Left colon (tissue), 2 donors: Measurements from ENCODE around the gene TRPV4. TPM values are rescaled to one million over a fixed set of nuclear protein-coding genes. Genes with fewer than 3 reads are reported as not detected.

Experiments used
- ATAC-seq: fragments of 200-7000 bp; cut with Tn5 transposase; one replicate; pipeline ENCODE4 v1.9.1; 2020; ENCODE audit warnings: mild to moderate bottlenecking, moderate library complexity
- DNase-seq, 2 donors: peaks; one replicate each; pipeline ENCODE4 v3.0.0-alpha.2; 2020
- intact Hi-C, 2 donors: fragments of 100-400 bp; cut with DNase I in 1 of 2; cut with micrococcal nuclease in 1 of 2; formaldehyde crosslinking; loops; one replicate each; pipeline versions ENCODE4 v1.11.2 to v1.14.0; 2022; cut with DNase I, micrococcal nuclease
- total RNA-seq, 2 donors: library from RNA; stranded (reverse); fragmentation: NEBNext Ultra II Directional; extraction: Animal tissue kit (Norgen Biotek cat#: 25700); gene quantifications; one replicate each; pipeline ENCODE4 v1.2.1, GENCODE V29; 2021
- donor health status: DM: no; HTN: no; CAD: no.
- donor health status: DM: yes; HTN: yes; CAD: no.

The TRPV4 gene
- total RNA-seq, 2 donors from 2014 or later: 0.09 to 0.36 TPM

DNA sequence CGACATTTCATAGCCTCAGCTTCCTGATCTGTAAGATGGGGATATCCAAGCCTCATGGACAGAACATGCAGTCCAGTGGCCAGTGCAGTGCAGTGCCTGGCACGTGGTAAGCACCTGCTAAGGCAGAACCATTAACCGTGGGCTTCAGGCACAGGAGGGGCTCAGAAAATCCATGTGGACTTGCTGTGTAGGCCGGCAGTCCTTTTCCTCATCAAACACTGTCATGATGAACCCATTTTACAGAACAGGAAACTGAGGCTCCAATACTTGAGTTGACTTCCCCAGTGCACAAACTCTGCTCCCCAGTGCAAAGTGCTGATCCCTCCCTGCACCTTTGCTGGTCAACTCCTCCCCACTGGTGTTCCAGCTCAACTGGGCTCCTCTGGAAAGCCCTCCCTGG, 18.0 kb downstream of the TRPV4 start:
- ATAC-seq (no peak), DNase-seq (no peak)
- intact Hi-C loops: no loop called here

DNA sequence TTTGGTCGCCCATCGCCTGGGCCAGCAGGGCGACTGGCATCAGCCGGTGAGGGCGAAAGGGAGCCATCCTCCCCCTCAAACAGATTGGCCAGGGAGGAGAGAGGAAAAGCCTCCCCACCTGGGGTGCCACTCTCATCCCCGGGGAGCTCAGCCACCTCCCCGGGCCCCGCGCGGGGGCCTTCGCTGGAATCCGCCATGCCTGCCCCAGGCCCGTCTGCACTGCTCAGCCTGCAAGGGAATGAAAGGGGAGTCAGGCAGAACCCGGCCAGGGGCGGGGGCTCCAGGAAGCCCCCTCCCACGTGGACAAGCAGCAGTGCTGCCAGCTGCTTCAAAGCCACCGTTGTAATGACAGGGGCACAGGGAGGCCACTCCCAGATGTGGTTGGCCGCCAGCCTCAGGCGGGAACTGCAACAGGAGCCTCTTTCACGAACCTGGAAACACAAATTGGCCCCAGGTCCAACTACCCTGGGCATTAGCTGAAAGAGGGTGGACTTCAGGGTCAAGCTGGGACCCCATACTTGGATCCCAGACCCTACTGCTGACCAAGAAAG, 18.5 kb downstream of the TRPV4 start:
- DNase-seq: no peak
- intact Hi-C loops: no loop called here
- ATAC-seq: no peak

DNA sequence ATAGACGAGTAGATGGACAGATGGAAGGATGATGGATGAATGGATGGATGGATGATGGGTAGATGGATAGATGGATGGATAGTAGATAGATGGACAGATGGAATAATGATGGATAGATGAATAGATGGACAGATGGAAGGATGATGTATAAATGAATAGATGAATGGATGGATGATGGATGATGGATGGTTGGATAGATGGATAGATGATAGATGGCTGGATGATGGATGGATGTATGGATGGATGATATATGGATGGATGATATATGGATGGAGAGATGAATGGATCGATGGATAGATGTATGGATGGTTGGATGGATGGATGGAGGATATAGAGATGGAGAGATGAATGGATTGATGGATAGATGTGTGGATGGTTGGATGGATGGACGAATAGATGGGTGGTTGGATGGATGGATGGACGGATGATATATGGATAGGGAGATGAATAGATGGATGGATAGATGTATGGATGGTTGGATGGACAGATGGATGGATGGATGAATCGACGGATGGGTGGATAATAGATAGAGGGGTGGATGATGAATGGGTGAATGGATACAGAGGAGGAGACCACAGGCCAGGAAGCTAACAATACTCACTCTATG, 19.3 kb downstream of the TRPV4 start:
- ATAC-seq (no peak), DNase-seq (no peak)
- intact Hi-C loops: no loop called here

DNA sequence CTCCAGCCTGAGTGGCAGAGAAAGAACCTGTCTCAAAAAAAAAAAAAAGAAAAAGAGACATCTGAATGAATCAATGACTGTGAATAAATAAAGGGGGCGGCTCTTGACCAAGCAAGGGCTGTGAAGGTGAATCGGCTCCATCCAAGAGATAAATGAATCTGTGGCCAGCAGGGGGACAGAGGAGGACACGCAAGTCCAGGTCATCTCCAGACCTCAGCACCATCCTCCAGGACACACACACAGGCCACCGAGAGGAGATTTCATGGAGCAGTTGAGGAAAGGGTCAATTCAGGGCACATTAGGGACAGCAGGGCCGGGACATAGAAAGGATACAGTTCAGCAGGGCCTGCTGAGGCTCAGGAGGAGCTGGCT, 21.6 kb downstream of the TRPV4 start:
- DNase-seq (no peak), ATAC-seq (no peak)
- intact Hi-C loops: no loop called here

DNA sequence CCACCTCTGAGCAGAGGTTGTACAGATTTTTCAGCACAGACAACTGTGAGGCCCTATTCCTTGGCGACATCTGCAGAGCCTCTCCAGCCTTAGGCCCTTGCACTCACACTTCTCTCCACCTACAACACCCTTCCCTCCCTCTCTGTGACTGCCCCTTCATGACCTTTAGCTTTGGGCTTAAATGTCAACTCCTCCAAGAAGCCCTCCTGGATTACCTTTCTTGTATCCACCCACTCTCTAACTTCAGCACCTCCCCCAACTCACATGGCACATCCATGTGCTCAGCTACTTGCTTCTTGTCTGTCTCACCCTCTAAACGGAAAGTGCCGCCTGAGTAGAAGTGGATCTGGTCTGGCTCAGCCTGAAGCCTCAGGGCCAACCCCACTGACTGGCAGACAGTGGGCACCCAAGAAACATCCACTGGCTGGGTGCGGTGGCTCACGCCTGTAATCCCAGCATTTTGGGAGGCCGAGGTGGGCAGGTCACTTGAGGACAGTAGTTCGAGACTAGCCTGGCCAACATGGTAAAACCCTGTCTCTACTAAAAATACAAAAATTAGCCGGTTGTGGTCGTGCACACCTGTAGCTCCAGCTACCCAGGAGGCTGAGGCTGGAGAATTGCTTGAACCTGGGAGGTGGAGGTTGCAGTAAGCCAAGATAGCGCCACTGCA, 22.1 kb downstream of the TRPV4 start:
- intact Hi-C loops: no loop called here
- DNase-seq: no peak
- ATAC-seq: no peak

DNA sequence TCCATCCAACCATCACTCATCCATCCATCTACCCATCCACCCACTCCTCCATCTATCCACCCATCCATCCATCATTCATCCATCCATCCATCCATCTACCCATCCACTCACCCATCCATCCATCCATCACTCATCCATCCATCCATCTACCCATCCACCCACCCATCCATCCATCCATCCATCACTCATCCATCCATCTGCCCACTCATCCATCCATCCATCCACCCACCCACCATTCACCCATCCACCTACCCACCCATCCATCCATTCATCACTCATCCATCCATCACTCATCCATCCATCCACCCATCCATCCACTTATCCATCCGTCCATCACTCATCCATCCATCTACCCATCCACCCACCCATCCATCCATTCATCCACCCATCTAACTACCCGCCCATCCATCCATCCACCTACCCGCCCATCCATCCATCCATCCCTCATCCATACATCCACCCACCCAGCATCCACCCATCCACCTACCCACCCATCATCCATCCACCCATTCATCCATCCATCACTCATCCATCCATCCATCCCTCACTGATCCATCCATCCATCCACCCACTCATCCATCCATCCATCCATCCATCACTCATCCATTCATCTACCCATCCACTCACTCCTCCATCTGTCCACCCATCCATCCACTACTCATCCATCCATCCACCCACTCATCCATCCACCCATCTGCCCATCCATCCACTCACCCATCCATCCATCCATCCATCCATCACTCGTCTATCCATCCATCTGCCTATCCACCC, 24.1 kb downstream of the TRPV4 start:
- DNase-seq (no peak), ATAC-seq (no peak)
- intact Hi-C loops: loop anchor here in 1 of 2 donors (5.0 kb wide), 1 partner anchor 38 kb away; no protein-coding TSS in a partner anchor

DNA sequence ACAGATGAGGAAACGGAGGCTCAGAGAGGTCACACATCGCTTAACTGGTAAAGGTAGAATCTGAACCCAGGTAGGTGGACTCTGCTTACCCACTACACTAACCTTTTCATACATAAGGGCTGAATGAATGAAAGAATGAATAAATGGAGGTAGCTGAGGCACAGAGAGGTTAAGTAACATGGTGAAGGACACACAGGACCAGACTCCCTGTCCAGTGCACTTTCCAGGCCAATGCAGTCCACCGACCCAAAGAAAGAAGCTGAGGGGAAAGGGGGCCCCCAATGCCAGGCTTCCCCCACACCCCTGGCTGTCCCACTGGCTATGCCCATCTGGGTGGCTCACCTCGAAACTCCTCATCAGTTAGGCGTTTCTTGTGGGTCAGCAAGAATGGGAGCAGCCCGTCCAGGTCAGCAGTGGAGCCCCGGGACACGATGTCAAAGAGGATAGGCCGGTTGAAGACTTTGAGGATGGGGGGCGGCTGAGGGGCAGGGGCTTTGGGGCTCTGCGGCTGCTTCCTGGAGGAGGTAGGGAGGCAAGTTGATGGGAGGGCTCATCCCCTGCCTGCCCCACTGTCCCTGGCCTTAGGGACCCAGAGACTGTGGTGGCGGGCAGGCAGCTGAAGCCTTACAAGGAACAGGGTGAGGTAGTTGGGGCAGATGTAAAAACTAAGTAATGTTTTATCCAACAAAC, 25.1 kb downstream of the TRPV4 start:
- ATAC-seq (no peak), DNase-seq (no peak)
- intact Hi-C loops: loop anchor here in 1 of 2 donors (5.0 kb wide), 1 partner anchor 39 kb away; no protein-coding TSS in a partner anchor

DNA sequence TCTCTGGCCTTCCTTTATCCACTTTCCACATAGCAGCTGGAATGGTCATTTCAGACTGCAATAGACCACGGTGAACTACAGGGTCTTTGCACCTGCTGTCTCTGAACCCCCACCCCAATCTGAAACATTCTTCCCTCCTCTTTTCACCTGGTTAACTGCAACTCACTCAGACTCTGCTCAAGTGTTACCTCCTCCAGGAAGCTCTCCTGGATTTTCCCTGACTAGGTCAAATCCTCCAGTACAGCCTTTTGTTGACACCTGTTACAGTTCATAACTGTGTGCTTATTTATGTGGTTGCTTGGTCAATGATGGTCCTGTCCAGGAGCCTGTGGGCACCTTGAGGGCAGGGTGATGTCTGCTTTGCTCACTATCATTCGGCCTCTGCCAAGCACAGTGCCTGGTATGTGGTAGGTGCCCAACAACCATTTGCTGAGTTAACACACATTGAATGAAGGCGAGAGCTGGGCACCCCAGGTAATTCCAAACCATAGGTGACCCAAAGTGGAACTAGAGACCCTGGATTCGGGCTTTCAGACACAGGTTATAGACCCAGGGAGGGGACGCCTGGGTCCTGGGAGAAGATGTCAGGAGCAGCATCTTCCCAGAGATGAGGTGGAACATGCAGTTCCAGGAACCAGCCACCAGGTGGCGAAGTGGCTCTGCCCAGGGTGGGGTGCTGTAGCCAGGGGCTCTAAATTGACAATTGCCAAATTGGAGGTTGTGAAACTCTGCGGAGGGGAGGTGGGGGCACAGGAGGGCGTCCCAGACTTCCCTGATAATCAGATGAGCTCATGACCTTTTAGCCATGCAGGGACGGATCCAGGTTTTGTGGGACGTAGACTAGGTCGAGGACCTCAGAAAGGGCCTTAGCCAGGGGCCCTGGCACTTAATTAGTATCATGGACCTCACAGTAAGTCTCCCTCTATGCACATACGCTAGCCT, 28.1 kb downstream of the TRPV4 start:
- DNase-seq (peak; percentile 36 to 64), ATAC-seq (peak; percentile 75)
- intact Hi-C loops: loop anchor here in 1 of 2 donors (5.0 kb wide), 1 partner anchor 42 kb away; no protein-coding TSS in a partner anchor

DNA sequence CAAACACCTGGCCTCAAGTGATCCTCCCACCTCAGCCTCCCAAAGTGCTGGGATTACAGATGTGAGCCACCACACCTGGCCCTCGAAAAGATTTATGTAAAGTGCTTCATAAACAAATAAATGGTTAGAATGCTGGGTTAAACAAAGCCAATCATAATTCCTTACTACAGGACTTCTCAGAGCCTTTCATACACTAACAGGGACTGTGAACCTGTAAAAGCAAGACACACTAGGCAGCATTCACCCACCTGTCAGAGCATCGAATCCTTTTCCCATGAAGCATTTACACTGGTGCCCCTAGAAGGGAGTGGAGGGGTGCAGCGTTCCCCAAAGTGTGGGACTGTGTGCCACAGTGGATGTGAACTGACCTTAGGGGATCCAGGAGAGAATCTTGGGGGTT, 29.5 kb downstream of the TRPV4 start:
- intact Hi-C loops: no loop called here

DNA sequence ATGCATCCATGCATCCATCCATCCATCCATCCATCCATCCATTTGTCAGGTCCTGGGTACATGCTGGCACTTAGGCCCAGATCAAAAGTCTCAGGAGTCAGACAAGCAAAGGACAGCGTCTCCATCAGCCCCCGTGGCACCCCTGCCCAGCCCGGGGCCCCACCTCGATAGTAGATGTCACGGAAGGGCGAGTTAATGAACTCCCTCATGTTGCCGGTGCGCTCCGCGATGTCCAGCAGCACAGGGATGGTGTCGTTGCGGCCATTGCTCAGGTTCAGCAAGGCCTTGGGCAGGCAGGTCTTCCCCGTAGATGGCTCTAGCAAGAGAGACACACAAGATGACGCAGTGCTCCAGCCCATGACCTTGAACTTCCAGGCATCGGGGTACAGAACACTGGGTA, 30.4 kb downstream of the TRPV4 start:
- DNase-seq (no peak), ATAC-seq (no peak)
- intact Hi-C loops: no loop called here

More for the DNA sequence above, 29.5 kb downstream of the TRPV4 start:
- DNase-seq (no peak), ATAC-seq (no peak)

DNA sequence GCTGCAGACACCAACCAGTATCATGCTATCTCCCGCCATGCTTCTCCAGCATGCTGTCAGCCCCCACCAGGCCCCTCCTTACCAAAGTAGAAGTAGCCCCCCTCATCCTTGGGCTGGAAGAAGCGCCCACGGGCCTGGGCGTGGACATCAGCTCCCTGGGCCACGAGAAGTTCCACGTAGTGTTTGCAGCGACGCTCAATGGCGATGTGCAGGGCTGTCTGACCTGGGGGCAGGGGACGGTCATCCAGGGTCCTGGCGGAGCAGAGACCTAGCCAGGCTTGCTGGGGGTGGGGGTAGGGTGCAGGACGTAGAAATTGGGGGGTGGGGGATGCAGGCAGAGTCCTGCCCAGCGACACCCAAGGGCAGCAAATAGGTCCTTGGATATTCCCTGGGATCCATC, 32.7 kb downstream of the TRPV4 start:
- DNase-seq (no peak), ATAC-seq (no peak)
- intact Hi-C loops: no loop called here

DNA sequence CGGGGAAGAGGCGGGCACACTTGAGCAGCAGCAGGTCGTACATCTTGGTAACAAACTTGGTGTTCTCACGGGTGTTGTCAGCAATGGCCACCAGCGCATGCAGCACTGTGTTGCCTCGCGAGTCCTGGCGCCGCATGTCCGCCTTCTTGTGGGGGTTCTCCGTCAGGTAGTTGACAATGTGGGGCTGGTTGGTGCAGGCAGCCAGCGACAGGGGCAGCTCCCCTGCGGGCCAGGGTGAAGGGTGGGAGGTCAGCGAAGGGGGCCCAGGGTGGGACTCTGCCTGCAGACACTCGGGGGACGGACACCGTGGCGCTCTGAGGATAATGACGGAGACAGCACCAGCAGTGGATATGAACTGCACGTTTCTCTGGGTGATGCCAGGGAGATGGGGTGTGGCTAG, 34.5 kb downstream of the TRPV4 start:
- no peak for DNase-seq
- no peak for ATAC-seq
- intact Hi-C loops: no loop called here

DNA sequence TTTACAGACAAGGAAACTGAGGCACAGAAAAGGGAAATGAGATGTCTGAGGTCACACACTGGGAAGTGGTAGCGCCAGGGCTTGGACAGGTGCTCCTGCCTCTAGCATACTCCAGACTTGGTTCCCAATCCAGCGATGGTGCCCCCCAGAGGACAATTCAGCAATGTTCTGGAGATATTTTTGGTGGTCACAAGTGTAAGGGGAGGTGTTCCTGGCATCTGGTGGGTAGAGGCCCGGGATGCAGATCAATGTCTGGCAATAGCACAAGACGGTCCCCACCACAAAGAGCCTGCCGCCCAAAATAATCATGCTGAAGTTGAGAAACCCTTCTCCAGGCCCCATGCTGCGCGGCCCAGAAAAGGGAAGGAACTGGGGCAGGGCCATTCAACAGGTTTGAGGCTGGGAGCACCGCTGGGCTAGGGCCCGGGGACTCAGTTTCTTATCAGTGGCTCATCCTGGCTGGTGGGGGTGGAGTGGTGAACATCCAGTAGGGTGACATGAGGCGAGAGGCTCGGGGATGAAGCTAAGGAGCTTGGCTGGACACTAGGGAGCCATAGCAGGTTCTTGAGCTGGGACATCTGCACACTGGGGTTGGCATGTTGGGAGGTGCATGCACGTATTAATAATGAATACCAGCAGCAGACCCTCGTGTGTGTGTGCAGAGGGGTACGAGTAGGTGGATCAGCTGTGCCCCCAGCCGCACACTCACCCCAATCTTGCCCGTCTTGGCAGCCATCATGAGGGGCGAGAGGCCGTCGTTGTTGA, 35.1 kb downstream of the TRPV4 start:
- intact Hi-C loops: no loop called here
- no peak for DNase-seq
- ATAC-seq: no peak

DNA sequence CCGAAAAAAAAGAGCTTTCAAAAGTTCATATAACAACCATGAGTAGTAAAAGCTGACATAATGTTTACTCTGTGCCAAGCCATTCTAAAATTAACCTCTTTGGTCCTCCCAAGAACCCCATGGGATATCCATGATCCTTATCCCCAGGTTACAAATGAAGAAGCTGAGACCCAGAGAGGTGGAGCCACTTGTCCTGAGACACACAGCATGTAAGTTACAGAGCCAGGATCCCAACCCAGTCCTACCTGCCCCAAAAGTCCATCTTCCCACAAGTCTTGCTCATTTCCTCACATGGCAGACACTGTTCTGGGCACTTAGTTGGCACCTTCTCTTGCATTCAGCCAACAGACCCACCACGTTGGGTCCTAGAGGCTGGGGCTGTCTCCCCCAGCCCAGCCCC, 37.1 kb downstream of the TRPV4 start:
- intact Hi-C loops: no loop called here
- ATAC-seq: no peak
- DNase-seq: no peak

DNA sequence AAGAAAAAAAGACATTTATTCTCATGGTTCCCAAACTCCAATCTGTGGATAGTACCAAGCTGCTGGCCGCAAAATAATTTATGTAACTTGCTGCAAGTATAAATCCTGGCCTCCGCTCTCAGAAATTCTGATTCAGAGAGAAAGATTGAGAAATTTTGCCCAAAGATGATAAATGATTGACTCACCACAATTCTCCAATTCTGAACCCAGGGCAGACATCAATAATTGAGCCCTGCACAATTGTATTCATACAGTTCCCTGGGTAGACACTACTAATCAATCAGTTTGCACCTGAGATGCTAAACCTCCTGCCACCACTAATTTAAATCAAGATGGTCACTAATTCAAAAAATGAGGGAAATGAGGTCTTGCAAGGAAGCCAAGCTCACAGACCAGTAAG, 38.2 kb downstream of the TRPV4 start:
- ATAC-seq (no peak), DNase-seq (no peak)
- intact Hi-C loops: no loop called here

DNA sequence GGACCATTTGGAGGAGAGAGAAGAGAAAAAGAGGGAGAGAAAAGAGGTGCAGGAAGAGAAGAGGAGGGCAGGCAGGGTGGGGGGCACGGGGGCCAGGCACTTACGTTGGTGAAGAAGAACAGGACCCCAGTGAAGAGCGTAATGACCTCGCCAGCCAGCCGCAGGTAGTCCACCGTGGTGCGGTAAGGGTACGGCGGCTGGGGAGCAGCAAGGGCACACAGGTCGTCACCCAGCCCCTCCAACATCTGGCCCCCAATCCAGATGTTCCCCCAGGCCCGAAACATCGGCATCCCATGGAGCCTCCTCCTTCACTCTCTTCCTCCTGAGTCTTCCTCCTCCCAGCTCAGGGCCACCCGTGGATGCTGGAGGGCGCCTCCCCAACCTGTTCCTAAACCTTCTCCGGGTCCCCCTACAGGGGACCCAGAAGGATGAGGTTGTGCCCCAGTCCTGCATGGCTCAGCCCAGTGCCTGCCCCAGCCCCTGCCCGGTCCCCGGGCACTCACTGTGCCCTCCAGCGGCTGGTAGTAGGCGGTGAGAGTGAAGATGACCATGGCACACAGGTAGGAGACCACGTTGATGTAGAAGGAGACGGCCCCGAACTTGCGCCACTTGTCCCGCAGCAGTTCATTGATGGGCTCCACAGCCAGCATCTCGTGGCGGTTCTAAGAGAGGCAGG, 39.2 kb downstream of the TRPV4 start:
- DNase-seq: no peak
- intact Hi-C loops: no loop called here
- no peak for ATAC-seq

DNA sequence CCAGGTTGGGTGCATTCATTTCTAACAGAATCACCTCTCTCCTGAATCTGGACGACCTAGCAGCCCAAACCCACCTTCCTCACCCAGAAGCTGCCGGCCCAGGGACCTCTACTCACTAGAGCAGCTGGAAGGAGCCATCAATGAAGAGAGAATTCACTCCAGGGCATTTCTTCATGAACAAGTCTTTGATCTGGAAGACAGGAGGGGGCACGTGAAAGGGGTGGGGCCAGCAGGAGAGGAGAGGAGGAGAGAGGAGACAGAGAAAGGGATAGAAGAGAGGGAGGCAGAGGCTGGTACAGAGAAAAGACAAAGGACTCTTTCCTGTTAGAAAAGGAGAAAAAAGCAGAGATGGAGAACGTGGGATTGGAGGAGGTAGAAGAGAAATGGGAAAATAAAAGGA, 39.8 kb downstream of the TRPV4 start:
- ATAC-seq (no peak), DNase-seq (no peak)
- intact Hi-C loops: no loop called here
